Nephron (organoid): ENCODE data around the gene PBX1.

ENCODE experiments used
- H3K27ac Mint-ChIP-seq, 3 experiments: 2 replicates each; pipeline ENCODE4 v1.8.0; 2020; ENCODE audit warnings: mixed read lengths in 3 of 3, mild to moderate bottlenecking in 2 of 3, moderate library complexity in 1 of 3
- H3K27me3 Mint-ChIP-seq: 2 replicates; pipeline ENCODE4 v1.8.0; 2021; ENCODE audit warnings: low read depth, mild to moderate bottlenecking, moderate library complexity, mixed read lengths
- H3K36me3 Mint-ChIP-seq: 2 replicates; pipeline ENCODE4 v1.8.0; 2020; ENCODE audit warnings: low read depth, mixed read lengths
- H3K4me1 Mint-ChIP-seq: 2 replicates; pipeline ENCODE4 v1.8.0; 2020; ENCODE audit warnings: mixed read lengths
- H3K4me3 Mint-ChIP-seq, 3 experiments: 2 replicates each; pipeline ENCODE4 v1.8.0; 2020; ENCODE audit warnings: mild to moderate bottlenecking in 3 of 3, mixed read lengths in 3 of 3, moderate library complexity in 2 of 3
- H3K9me3 Mint-ChIP-seq: 2 replicates; pipeline ENCODE4 v1.8.0; 2020; ENCODE audit warnings: mixed read lengths
- CTCF ChIP-seq, 3 experiments: fragments of 200-600 bp; sonication (generic); IDR thresholded peaks; one replicate each; pipeline ENCODE4 v1.5.0; 2021; ENCODE audit warnings: antibody characterized with exemption in 3 of 3; ENCODE audit not compliant: unreplicated experiment in 3 of 3

PBX1 gene

GRCh38 chr1:164757625-164758024, 198.6 kb downstream of the PBX1 start:
- H3K36me3 Mint-ChIP-seq, result peaks cover 32% of the 10 kb centered on the region
- H3K27me3 Mint-ChIP-seq, result no peaks in the 10 kb centered on the region
- H3K9me3 Mint-ChIP-seq, result no peaks in the 10 kb centered on the region
- H3K4me1 Mint-ChIP-seq, result peaks cover 68% of the 10 kb centered on the region
- H3K4me3 Mint-ChIP-seq, result no peak overlapping the region
- no peak overlapping the region for H3K27ac Mint-ChIP-seq
- TF ChIP-seq CTCF (IDR thresholded peaks at IDR 0.05; ENCODE audit: unreplicated experiment in 3 of 3), result no peak

GRCh38 chr1:164759144-164759920, 200.3 kb downstream of the PBX1 start:
- H3K36me3 Mint-ChIP-seq, result peaks cover 35% of the 10 kb centered on the region
- H3K27ac Mint-ChIP-seq, result peak overlapping the region in 2 of 3 experiments; percentile 21 to 70
- H3K27me3 Mint-ChIP-seq, result no peaks in the 10 kb centered on the region
- H3K9me3 Mint-ChIP-seq, result no peaks in the 10 kb centered on the region
- no peak overlapping the region for H3K4me3 Mint-ChIP-seq
- TF ChIP-seq CTCF (IDR thresholded peaks at IDR 0.05; ENCODE audit: unreplicated experiment in 3 of 3), result no peak
- peaks cover 55% of the 10 kb centered on the region for H3K4me1 Mint-ChIP-seq

GRCh38 chr1:164759979-164760469, 201.0 kb downstream of the PBX1 start:
- Mint-ChIP-seq H3K4me3 (no peak overlapping the region), H3K27ac (peak overlapping the region in 2 of 3 experiments; percentile 63 to 70), H3K9me3 (no peaks in the 10 kb centered on the region), H3K36me3 (peaks cover 33% of the 10 kb centered on the region), H3K27me3 (no peaks in the 10 kb centered on the region), H3K4me1 (peaks cover 58% of the 10 kb centered on the region)
- TF ChIP-seq CTCF (IDR thresholded peaks at IDR 0.05; ENCODE audit: unreplicated experiment in 3 of 3), result no peak

- Mint-ChIP-seq H3K27ac (peak overlapping the region; percentile 11 to 57 (median 46)), H3K4me1 (peaks cover 58% of the 10 kb centered on the region), H3K36me3 (peaks cover 33% of the 10 kb centered on the region), H3K9me3 (no peaks in the 10 kb centered on the region), H3K27me3 (no peaks in the 10 kb centered on the region), H3K4me3 (no peak overlapping the region)
- no peak for TF ChIP-seq CTCF (IDR thresholded peaks at IDR 0.05; ENCODE audit: unreplicated experiment in 3 of 3)
Observed at GRCh38 chr1:164760569-164760968, 201.6 kb downstream of the PBX1 start.

GRCh38 chr1:164761009-164761408, 202.0 kb downstream of the PBX1 start:
- Mint-ChIP-seq H3K27me3 (no peaks in the 10 kb centered on the region), H3K4me3 (no peak overlapping the region), H3K36me3 (peaks cover 35% of the 10 kb centered on the region), H3K27ac (peak overlapping the region in 2 of 3 experiments; percentile 46 to 57), H3K4me1 (peaks cover 60% of the 10 kb centered on the region), H3K9me3 (no peaks in the 10 kb centered on the region)
- TF ChIP-seq CTCF (IDR thresholded peaks at IDR 0.05; ENCODE audit: unreplicated experiment in 3 of 3), result no peak

GRCh38 chr1:164763098-164763497, 204.1 kb downstream of the PBX1 start:
- no peak for TF ChIP-seq CTCF (IDR thresholded peaks at IDR 0.05; ENCODE audit: unreplicated experiment in 3 of 3)
- Mint-ChIP-seq H3K27me3 (no peaks in the 10 kb centered on the region), H3K27ac (peak overlapping the region in 1 of 3 experiments; percentile 57), H3K36me3 (peaks cover 35% of the 10 kb centered on the region), H3K4me3 (no peak overlapping the region), H3K4me1 (peaks cover 64% of the 10 kb centered on the region), H3K9me3 (no peaks in the 10 kb centered on the region)
